Measurements from ENCODE around the gene IZUMO1R. TPM values are rescaled to one million over a fixed set of nuclear protein-coding genes. Genes with fewer than 3 reads are reported as not detected.
A peak's percentile ranks its signal among the peaks of the same experiment; 100 is the strongest.

IZUMO1R gene
- total RNA-seq, 8 experiments from 2014 or later: not detected

- Histone ChIP-seq H3K4me3 (no peak overlapping the region), H3K27ac (no peak overlapping the region), H3K4me1 (replicated peaks in 1 of 2) (no peaks in the 10 kb centered on the region)
- in situ Hi-C loops (cut with MboI; ENCODE audit: low pct_unique_long_range_greater_than_20kb in 2 of 9, low sequenced_read_pairs in 9 of 9, unreplicated experiment in 9 of 9): no loop called here
- no peak for ATAC-seq (replicated peaks in 6 of 8)
- WGBS, 10 experiments: 54 to 100% (median 97%) methylated on average over 2 to 6 of the region's 14 CpGs; no CpG with 5 or more reads in 5 of the 10 experiments
Measured at GRCh38 chr11:94307101-94307791, 2.9 kb downstream of the IZUMO1R start.

- H3K4me3 ChIP-seq: no peak overlapping the region
- no peaks in the 10 kb centered on the region for H3K4me1 ChIP-seq (replicated peaks in 1 of 2)
- no peak overlapping the region for H3K27ac ChIP-seq
- in situ Hi-C loops (cut with MboI; ENCODE audit: low pct_unique_long_range_greater_than_20kb in 2 of 9, low sequenced_read_pairs in 9 of 9, unreplicated experiment in 9 of 9): no loop called here
- no peak for ATAC-seq (replicated peaks in 6 of 8)
- WGBS, 10 experiments: 33 to 100% (median 74%) methylated on average over 1 to 4 of the region's 5 CpGs; no CpG with 5 or more reads in 4 of the 10 experiments
Measured at GRCh38 chr11:94308024-94308423, 3.6 kb downstream of the IZUMO1R start.

GRCh38 chr11:94309757-94310156 lies 5.4 kb downstream of the IZUMO1R start:
- WGBS, 10 experiments: 0 to 88% (median 56%) methylated on average over 1 of the region's 1 CpG; no CpG with 5 or more reads in 2 of the 10 experiments
- H3K4me1 ChIP-seq (replicated peaks in 1 of 2): no peaks in the 10 kb centered on the region
- H3K4me3 ChIP-seq: no peak overlapping the region
- no peak for ATAC-seq (replicated peaks in 6 of 8)
- in situ Hi-C loops (cut with MboI; ENCODE audit: low pct_unique_long_range_greater_than_20kb in 2 of 9, low sequenced_read_pairs in 9 of 9, unreplicated experiment in 9 of 9): no loop called here
- H3K27ac ChIP-seq: no peak overlapping the region

- no peak for ATAC-seq (replicated peaks in 6 of 8)
- 12 to 84% (median 58%) methylated on average over 1 to 5 of the region's 5 CpGs; no CpG with 5 or more reads in 1 of the 10 experiments for WGBS, 10 experiments
Measured at GRCh38 chr11:94310191-94310875, 6.0 kb downstream of the IZUMO1R start.

GRCh38 chr11:94312339-94312738 lies 8.0 kb downstream of the IZUMO1R start:
- in situ Hi-C loops (cut with MboI; ENCODE audit: low pct_unique_long_range_greater_than_20kb in 2 of 9, low sequenced_read_pairs in 9 of 9, unreplicated experiment in 9 of 9): no loop called here
- no peak for ATAC-seq (replicated peaks in 6 of 8)
- H3K4me1 ChIP-seq (replicated peaks in 1 of 2): no peaks in the 10 kb centered on the region
- H3K4me3 ChIP-seq: no peak overlapping the region
- WGBS, 10 experiments: 0 to 100% (median 83%) methylated on average over 1 to 3 of the region's 4 CpGs; no CpG with 5 or more reads in 3 of the 10 experiments
- no peak overlapping the region for H3K27ac ChIP-seq

More at GRCh38 chr11:94310191-94310875, 6.0 kb downstream of the IZUMO1R start:
- in situ Hi-C loops (cut with MboI; ENCODE audit: low pct_unique_long_range_greater_than_20kb in 2 of 9, low sequenced_read_pairs in 9 of 9, unreplicated experiment in 9 of 9): no loop called here
- Histone ChIP-seq H3K27ac (no peak overlapping the region), H3K4me1 (replicated peaks in 1 of 2) (no peaks in the 10 kb centered on the region), H3K4me3 (no peak overlapping the region)

GRCh38 chr11:94314064-94314463 lies 9.7 kb downstream of the IZUMO1R start:
- no peak overlapping the region for H3K4me3 ChIP-seq
- in situ Hi-C loops (cut with MboI; ENCODE audit: low pct_unique_long_range_greater_than_20kb in 2 of 9, low sequenced_read_pairs in 9 of 9, unreplicated experiment in 9 of 9): no loop called here
- ATAC-seq (replicated peaks in 6 of 8): no peak
- WGBS, 10 experiments: 0 to 67% (median 45%) methylated on average over 1 to 4 of the region's 4 CpGs; no CpG with 5 or more reads in 4 of the 10 experiments
- H3K4me1 ChIP-seq (replicated peaks in 1 of 2): no peaks in the 10 kb centered on the region
- no peak overlapping the region for H3K27ac ChIP-seq

- H3K27ac ChIP-seq: no peak overlapping the region
- H3K4me3 ChIP-seq: no peak overlapping the region
- in situ Hi-C loops (cut with MboI; ENCODE audit: low pct_unique_long_range_greater_than_20kb in 2 of 9, low sequenced_read_pairs in 9 of 9, unreplicated experiment in 9 of 9): no loop called here
- peak in 2 of 8 experiments; percentile 25 to 37 for ATAC-seq (replicated peaks in 6 of 8)
- WGBS, 10 experiments: 0 to 80% (median 61%) methylated on average over 1 to 3 of the region's 3 CpGs
- H3K4me1 ChIP-seq (replicated peaks in 1 of 2): no peaks in the 10 kb centered on the region
Measured at GRCh38 chr11:94315664-94316063, 11.3 kb downstream of the IZUMO1R start.

GRCh38 chr11:94322501-94322900 lies 18.1 kb downstream of the IZUMO1R start:
- no peaks in the 10 kb centered on the region for H3K4me1 ChIP-seq (replicated peaks in 1 of 2)
- no peak for ATAC-seq (replicated peaks in 6 of 8)
- in situ Hi-C loops (cut with MboI; ENCODE audit: low pct_unique_long_range_greater_than_20kb in 2 of 9, low sequenced_read_pairs in 9 of 9, unreplicated experiment in 9 of 9): loop anchor here in 1 of 9 experiments (10.0 kb wide), 2 partner anchors 138 to 182 kb away; no protein-coding TSS in a partner anchor
- H3K27ac ChIP-seq: no peak overlapping the region
- H3K4me3 ChIP-seq: no peak overlapping the region
- WGBS, 10 experiments: 0 to 80% (median 50%) methylated on average over 1 to 3 of the region's 3 CpGs; no CpG with 5 or more reads in 1 of the 10 experiments

GRCh38 chr11:94325681-94326080 lies 21.3 kb downstream of the IZUMO1R start:
- H3K4me3 ChIP-seq: no peak overlapping the region
- peak in 3 of 8 experiments; percentile 57 to 90 (median 83) for ATAC-seq (replicated peaks in 6 of 8)
- WGBS, 10 experiments: 0 to 40% (median 0%) methylated on average over 1 of the region's 1 CpG; no CpG with 5 or more reads in 5 of the 10 experiments

GRCh38 chr11:94326947-94327346 lies 22.6 kb downstream of the IZUMO1R start:
- Histone ChIP-seq H3K4me3 (no peak overlapping the region), H3K27ac (no peak overlapping the region), H3K4me1 (replicated peaks in 1 of 2) (no peaks in the 10 kb centered on the region)
- WGBS, 10 experiments: 0 to 83% (median 18%) methylated on average over 1 to 3 of the region's 3 CpGs; no CpG with 5 or more reads in 4 of the 10 experiments
- in situ Hi-C loops (cut with MboI; ENCODE audit: low pct_unique_long_range_greater_than_20kb in 2 of 9, low sequenced_read_pairs in 9 of 9, unreplicated experiment in 9 of 9): loop anchor here in 1 of 9 experiments (10.0 kb wide), 2 partner anchors 142 to 178 kb away; no protein-coding TSS in a partner anchor
- ATAC-seq (replicated peaks in 6 of 8): no peak

More at GRCh38 chr11:94325681-94326080, 21.3 kb downstream of the IZUMO1R start:
- Histone ChIP-seq H3K27ac (no peak overlapping the region), H3K4me1 (replicated peaks in 1 of 2) (no peaks in the 10 kb centered on the region)
- in situ Hi-C loops (cut with MboI; ENCODE audit: low pct_unique_long_range_greater_than_20kb in 2 of 9, low sequenced_read_pairs in 9 of 9, unreplicated experiment in 9 of 9): loop anchor here in 1 of 9 experiments (10.0 kb wide), 2 partner anchors 141 to 179 kb away; no protein-coding TSS in a partner anchor

- 0 to 80% (median 34%) methylated on average over 1 to 5 of the region's 6 CpGs; no CpG with 5 or more reads in 2 of the 10 experiments for WGBS, 10 experiments
- Histone ChIP-seq H3K27ac (no peak overlapping the region), H3K4me1 (replicated peaks in 1 of 2) (no peaks in the 10 kb centered on the region), H3K4me3 (no peak overlapping the region)
- peak in 3 of 8 experiments; percentile 11 to 76 (median 45) for ATAC-seq (replicated peaks in 6 of 8)
- in situ Hi-C loops (cut with MboI; ENCODE audit: low pct_unique_long_range_greater_than_20kb in 2 of 9, low sequenced_read_pairs in 9 of 9, unreplicated experiment in 9 of 9): loop anchor here in 1 of 9 experiments (10.0 kb wide), 2 partner anchors 144 to 176 kb away; no protein-coding TSS in a partner anchor
Measured at GRCh38 chr11:94328587-94329080, 24.3 kb downstream of the IZUMO1R start.

GRCh38 chr11:94329501-94329900 lies 25.1 kb downstream of the IZUMO1R start:
- no peaks in the 10 kb centered on the region for H3K4me1 ChIP-seq (replicated peaks in 1 of 2)
- ATAC-seq (replicated peaks in 6 of 8): no peak
- 43 to 92% (median 80%) methylated on average over 1 to 3 of the region's 3 CpGs; no CpG with 5 or more reads in 1 of the 10 experiments for WGBS, 10 experiments
- no peak overlapping the region for H3K4me3 ChIP-seq
- no peak overlapping the region for H3K27ac ChIP-seq
- in situ Hi-C loops (cut with MboI; ENCODE audit: low pct_unique_long_range_greater_than_20kb in 2 of 9, low sequenced_read_pairs in 9 of 9, unreplicated experiment in 9 of 9): loop anchor here in 1 of 9 experiments (10.0 kb wide), 2 partner anchors 145 to 175 kb away; no protein-coding TSS in a partner anchor

GRCh38 chr11:94330789-94331188 lies 26.4 kb downstream of the IZUMO1R start:
- 0 to 100% (median 52%) methylated on average over 1 to 2 of the region's 2 CpGs; no CpG with 5 or more reads in 2 of the 10 experiments for WGBS, 10 experiments
- in situ Hi-C loops (cut with MboI; ENCODE audit: low pct_unique_long_range_greater_than_20kb in 2 of 9, low sequenced_read_pairs in 9 of 9, unreplicated experiment in 9 of 9): no loop called here
- H3K4me3 ChIP-seq: no peak overlapping the region
- peak in 2 of 8 experiments; percentile 50 to 53 for ATAC-seq (replicated peaks in 6 of 8)
- no peaks in the 10 kb centered on the region for H3K4me1 ChIP-seq (replicated peaks in 1 of 2)
- no peak overlapping the region for H3K27ac ChIP-seq

Data from motor neuron (in vitro differentiated cells).